Measurements from ENCODE around the gene LETM1. TPM values are rescaled to one million over a fixed set of nuclear protein-coding genes. Genes with fewer than 3 reads are reported as not detected.

LETM1 gene
- total RNA-seq, 4 donors from 2014 or later: 40.6 to 85.6 (median 72.8) TPM

GRCh38 chr4:1765409-1766072 lies 90.4 kb downstream of the LETM1 start:
- H3K4me3 ChIP-seq: no peak overlapping the region

DNA sequence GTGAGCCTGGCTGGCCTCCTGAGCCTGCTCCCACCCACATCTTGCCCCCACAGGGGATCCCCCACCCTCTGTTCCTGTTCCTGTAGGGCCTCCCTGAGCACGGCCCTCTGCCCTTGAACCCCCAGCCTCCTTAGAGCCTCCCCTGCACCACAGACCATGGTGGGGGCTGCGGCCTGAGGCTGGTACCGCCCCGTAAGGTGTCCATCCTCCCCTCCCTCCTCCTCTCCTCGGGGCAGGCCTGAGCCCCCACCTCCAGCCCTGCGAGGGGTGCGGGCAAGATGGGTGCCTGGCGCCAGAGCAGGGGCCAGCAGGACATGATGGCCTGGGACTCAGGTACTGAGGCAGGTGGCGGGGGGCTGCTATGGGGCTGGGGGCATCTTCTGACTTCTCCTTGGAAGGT lies 91.3 kb downstream of the LETM1 start:
- no CpG with 5 or more reads among the region's 9 CpGs for whole genome bisulfite sequencing, 2 donors
- Histone ChIP-seq H3K4me3 (no peak overlapping the region), H3K36me3 (no peaks in the 10 kb centered on the region), H3K4me1 (peaks cover 61 to 90% (median 62%) of the 10 kb centered on the region in 3 donors), H3K9me3 (no peaks in the 10 kb centered on the region), H3K27me3 (peaks cover 0 to 66% (median 0%) of the 10 kb centered on the region in 4 donors), H3K27ac (no peak overlapping the region)
- TF ChIP-seq POLR2A (IDR thresholded peaks at IDR 0.05): no peak
- TF ChIP-seq, protein P1, sequence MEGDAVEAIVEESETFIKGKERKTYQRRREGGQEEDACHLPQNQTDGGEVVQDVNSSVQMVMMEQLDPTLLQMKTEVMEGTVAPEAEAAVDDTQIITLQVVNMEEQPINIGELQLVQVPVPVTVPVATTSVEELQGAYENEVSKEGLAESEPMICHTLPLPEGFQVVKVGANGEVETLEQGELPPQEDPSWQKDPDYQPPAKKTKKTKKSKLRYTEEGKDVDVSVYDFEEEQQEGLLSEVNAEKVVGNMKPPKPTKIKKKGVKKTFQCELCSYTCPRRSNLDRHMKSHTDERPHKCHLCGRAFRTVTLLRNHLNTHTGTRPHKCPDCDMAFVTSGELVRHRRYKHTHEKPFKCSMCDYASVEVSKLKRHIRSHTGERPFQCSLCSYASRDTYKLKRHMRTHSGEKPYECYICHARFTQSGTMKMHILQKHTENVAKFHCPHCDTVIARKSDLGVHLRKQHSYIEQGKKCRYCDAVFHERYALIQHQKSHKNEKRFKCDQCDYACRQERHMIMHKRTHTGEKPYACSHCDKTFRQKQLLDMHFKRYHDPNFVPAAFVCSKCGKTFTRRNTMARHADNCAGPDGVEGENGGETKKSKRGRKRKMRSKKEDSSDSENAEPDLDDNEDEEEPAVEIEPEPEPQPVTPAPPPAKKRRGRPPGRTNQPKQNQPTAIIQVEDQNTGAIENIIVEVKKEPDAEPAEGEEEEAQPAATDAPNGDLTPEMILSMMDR (IDR thresholded peaks at IDR 0.05): no peak
- intact Hi-C loops (cut with DNase I): no loop called here
- DNase-seq: no peak

More at GRCh38 chr4:1765409-1766072, 90.4 kb downstream of the LETM1 start:
- 28% methylated on average over 5 of the region's 10 CpGs; no CpG with 5 or more reads in 1 of the 2 donors for WGBS, 2 donors
- Histone ChIP-seq H3K27me3 (peaks cover 0 to 74% (median 0%) of the 10 kb centered on the region in 4 donors), H3K4me1 (peaks cover 61 to 90% (median 62%) of the 10 kb centered on the region in 3 donors), H3K36me3 (no peaks in the 10 kb centered on the region), H3K9me3 (no peaks in the 10 kb centered on the region), H3K27ac (peak overlapping the region in 3 of 4 donors; percentile 62 to 76 (median 72))
- intact Hi-C loops (cut with DNase I): no loop called here
- no peak for DNase-seq
- no peak for TF ChIP-seq POLR2A (IDR thresholded peaks at IDR 0.05)
- TF ChIP-seq, protein P1 (IDR thresholded peaks at IDR 0.05): no peak

DNA sequence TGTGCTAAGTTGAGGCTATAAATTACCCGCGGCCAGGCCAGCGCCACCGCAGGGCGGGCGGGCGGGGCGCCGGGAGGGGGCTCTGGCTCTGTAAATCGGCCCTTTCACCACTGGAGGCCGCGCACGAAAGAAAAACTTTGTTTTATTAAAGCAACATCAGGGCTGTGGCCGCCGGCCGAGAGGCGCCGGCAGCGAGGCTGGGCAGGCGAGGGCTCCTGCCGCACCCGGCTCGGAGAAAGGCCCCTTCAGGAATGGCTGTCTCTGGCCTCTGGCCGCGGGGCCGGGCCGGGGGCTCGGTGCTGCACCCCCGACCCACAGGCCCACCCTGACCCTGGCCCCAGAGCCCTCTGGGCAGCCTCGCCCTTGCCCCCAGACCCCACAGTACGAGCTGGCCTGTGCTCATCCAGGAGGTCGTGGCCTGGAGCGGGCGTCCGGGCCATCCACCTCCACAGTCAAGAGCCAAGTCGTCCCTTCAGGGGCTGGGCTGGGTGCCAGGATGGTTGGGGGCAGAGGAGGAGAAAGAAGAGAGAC lies 92.3 kb downstream of the LETM1 start:
- Histone ChIP-seq H3K36me3 (no peaks in the 10 kb centered on the region), H3K4me1 (peaks cover 60 to 90% (median 61%) of the 10 kb centered on the region in 3 donors), H3K4me3 (peak overlapping the region in 3 of 4 donors; percentile 15 to 42 (median 29)), H3K27me3 (peaks cover 0 to 55% (median 0%) of the 10 kb centered on the region in 4 donors), H3K27ac (peak overlapping the region; percentile 12 to 60 (median 22)), H3K9me3 (no peaks in the 10 kb centered on the region)
- 0 to 20% methylated on average over 1 to 3 of the region's 36 CpGs for WGBS, 2 donors
- DNase-seq: no peak
- TF ChIP-seq POLR2A (IDR thresholded peaks at IDR 0.05): no peak
- TF ChIP-seq, protein P1 (IDR thresholded peaks at IDR 0.05): peak in 1 of 6 experiments; percentile 12
- intact Hi-C loops (cut with DNase I): no loop called here

- Histone ChIP-seq H3K4me1 (peaks cover 57 to 90% (median 61%) of the 10 kb centered on the region in 3 donors), H3K36me3 (no peaks in the 10 kb centered on the region), H3K27ac (peak overlapping the region in 3 of 4 donors; percentile 12 to 60 (median 28)), H3K9me3 (no peaks in the 10 kb centered on the region), H3K27me3 (peaks cover 0 to 50% (median 0%) of the 10 kb centered on the region in 4 donors), H3K4me3 (peak overlapping the region in 3 of 4 donors; percentile 15 to 42 (median 29))
- intact Hi-C loops (cut with DNase I): no loop called here
- TF ChIP-seq POLR2A (IDR thresholded peaks at IDR 0.05): no peak
- TF ChIP-seq, protein P1 (IDR thresholded peaks at IDR 0.05): no peak
- WGBS, 2 donors: 60% methylated on average over 1 of the region's 31 CpGs; no CpG with 5 or more reads in 1 of the 2 donors
- no peak for DNase-seq
These were observed 92.8 kb downstream of the LETM1 start for GRCh38 chr4:1763070-1763549.
